NCI-H1436 treated with DMSO at 0.1 percent for 48 hours (cell line): ENCODE data around the gene TIMP1.
"Not testable (repeated sequence)": the region's sequence is repeated elsewhere in the genome, so short reads cannot be mapped to it uniquely, and the experiment has no call there.

Experiments used
- DNase-seq: peaks from one replicate; lab custom pipeline; 2025; lab: John Stamatoyannopoulos, UW

TIMP1 gene

DNA sequence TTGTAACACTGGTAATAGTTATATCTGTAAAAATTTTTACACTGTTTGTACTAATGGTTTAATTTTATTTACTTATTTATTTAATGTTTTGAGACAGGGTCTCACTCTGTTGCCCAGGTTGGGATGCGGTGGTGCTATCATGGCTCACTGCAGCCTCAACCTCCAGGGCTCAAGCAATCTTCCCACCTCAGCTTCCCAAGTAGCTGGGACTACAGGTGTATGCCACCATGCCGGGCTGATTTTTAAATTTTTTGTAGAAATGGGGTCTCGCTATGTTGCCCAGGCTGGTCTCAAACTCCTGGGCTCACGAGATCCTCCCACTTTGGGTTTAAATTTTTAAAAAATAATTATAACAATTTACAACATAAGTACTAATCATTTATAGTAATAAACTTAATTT, 20.9 kb downstream of the TIMP1 start:
- not testable (repeated sequence) for DNase-seq

DNA sequence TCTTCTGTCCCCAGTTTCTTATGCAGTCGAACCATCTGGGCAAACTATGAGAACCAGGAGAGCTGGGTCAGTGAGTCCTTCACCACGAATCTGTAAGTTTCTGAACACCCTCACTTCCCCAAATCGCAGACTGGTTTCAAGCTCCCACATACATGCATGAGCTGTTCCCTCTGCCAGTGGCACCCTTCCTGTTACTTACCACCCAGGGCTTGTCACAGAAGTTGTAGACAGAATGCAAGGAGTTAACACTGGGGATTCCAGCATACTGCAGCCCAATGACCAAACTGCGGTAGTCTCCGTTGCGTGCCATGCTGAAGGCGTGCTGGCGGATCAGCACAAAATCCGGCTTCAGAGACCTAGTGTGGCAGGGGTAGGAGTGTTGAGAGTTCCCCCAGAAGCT, 22.8 kb downstream of the TIMP1 start:
- DNase-seq = no peak

DNA sequence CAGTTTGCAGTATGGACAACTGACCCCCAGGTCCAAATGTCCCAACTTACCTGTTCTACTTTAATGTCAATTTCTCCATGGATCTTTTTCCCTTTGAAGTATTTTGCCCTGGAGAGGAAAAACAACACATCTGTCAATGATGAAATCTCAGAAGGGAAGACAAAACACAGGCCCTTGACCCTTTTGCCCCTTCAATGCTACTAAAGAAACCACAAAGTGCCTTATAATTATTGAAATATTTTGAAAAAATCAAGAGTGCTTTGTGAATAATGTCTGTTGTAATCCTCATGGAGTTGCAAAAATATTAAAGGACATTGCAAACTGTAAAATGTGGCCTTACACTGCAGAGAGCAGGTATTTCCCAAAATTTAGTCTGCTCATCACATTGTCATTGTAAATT, 24.9 kb downstream of the TIMP1 start:
- no peak for DNase-seq

DNA sequence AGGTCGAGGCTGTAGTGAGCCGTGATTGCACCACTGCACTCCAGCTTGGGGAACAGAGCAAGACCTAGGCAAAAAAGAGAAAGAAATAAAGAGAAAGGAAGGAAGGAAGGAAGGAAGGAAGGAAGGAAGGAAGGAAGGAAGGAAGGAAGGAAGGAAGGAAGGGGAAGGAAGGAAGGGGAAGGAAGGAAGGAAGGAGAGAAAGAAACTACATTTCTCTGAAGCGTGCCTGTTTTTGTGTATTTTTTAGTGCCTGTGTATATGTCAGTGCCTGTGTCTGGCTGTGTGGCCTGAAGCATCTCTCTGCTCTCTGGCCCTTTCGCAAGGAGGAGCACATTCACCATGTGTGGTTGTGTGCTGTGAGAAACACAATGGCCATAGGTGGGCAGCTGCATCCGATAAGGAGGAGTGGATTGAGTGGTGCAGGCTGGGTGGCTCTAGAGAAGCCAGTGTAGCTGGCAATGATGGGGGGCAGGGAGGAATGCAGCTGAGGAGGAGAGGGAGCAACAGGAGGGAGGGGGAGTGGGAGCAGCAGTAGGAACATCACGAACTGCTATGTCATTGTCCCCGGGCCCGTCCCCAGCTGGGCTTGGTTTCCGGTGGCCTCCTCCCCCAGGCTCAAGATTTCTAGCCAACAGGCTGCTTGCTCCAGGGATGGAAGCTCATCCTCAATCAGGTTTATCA, 26.0 kb downstream of the TIMP1 start:
- no peak for DNase-seq

DNA sequence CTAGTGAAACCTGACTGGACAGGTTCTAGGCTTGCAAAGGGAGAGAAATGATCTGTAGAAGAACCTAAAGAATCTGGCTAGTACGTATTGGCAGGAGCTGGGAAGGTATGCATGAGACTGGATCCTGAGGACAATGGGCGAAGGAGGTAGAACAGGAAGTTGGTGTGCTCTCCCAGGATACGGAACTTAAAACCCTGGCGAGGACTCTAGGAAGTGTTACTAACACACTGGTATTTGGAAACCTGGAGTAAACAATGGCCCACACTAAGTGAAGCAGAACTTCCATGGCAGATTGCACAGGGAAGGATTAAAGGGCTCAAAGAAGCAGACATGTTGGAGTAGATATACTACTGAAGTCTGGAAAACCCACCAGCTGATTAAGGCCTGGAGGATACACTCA, 28.3 kb downstream of the TIMP1 start:
- DNase-seq = no peak

DNA sequence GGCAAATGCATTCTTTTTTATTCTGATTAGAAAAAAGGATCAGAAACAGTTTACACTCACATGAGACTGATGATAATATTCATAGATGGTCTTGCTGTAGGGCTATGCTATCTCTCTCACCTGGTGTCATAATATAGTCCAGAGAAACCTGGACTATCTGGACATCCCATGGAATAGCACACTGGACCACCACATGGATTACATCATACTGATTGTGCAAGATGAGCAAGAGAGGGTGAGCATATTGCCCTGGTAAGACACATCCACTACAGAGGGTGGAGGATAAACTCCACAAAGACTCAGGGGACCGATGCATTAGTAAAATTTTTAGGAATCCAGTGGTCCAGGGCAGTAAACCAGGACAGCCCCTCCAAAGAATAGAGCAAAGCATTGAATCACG, 29.3 kb downstream of the TIMP1 start:
- DNase-seq = no peak

DNA sequence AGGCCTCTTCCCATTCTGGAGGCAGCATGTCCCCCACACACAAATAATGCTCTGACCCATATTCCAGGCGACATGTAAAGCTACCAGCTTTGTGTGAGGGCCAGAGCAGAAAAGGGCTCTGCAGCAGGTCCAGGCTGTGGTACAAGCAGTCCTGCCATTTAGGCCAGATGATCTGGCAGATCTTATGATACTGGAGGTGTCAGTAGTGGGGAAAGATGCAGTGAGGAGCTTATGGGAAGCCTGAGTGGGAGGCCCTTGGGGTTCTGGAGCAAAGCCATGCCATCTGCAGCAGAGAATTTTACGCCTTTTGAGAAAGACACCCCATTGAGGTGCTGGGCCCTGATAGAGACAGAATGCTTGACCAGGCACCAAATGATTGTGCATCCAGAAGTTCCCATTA, 29.7 kb downstream of the TIMP1 start:
- no peak for DNase-seq

DNA sequence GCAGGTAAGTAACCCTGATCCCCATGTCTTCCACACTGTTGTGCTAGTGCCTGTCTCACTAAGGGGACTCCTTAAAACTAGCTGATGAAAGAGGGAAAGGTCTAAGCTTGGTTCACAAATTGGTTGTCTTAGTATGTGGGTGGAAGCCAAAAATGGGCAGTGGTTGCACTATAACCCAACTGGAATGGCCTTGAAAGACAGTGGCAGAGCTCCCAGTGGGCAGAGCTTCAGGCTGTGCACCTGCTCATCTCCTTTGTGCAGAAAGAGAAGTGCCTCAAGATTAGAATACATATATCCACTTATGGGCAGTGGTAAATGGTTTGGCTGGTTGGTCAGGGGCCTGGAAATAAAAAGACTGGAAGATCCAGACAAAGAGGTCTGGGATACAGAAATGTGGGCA, 30.2 kb downstream of the TIMP1 start:
- no peak for DNase-seq

DNA sequence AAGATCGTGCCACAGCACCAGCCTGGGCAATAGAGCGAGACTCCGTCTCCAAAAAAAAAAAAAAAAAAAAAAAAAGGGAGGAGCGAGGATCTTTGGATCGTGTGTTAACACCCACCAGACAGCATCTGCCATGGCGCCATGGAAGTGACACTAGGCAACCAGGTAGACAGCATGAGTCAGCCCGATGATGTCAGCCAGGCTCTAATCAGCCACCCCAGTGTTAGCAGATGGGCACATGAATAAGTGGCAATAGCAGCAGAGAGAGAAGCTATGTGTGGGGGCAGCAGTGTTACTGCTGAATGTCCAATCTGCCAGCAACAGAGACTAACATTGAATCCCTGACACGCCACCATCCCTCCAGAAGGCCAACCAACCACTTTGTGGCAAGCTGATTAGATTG, 30.8 kb downstream of the TIMP1 start:
- DNase-seq = no peak

DNA sequence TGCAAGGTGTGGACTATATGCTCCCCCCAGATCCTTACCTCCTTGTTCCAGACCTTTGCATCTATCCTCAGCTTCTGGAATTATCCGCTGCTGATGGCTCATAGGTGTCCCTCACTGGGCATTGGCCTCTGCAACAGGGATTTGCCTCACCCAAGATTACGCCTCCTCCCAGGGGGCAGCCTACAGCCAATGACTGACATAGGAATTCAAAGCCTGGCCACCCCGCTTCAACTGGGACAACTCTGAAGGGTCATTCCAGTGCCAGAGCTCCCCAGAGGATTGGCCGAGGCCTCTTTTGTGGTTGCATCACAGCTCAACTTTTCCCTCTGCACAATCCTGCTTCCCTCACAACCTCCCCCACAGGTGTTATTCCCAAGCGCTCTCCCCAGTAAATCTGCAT, 32.4 kb downstream of the TIMP1 start:
- no peak for DNase-seq

DNA sequence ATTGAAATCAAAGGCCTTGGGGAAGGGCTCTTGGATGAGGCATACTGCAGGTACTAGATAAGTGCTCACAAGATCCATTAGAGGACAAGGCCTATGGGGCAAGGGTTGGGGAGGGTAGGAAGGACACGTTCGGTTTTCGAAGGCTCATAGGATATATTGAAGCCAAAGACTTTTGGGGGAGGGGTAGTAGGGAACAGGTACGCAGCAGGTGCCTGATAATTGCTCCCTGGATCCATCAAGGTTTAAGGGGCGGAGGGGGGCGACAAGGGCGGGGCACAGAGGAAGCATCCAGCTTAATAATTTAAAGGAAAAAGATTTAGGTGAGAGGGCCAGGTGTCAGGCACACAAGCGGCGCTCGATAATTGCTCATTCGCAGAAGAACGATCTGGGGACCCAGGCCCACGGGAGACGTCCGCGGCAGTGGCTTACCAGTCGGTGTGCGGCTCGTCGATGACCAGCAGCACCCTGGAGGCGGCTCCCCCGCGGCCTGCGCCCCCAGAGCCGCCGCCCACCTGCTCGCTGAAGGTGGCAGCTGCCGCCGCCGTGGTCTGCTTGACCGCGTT, 36.8 kb downstream of the TIMP1 start:
- DNase-seq = no peak

DNA sequence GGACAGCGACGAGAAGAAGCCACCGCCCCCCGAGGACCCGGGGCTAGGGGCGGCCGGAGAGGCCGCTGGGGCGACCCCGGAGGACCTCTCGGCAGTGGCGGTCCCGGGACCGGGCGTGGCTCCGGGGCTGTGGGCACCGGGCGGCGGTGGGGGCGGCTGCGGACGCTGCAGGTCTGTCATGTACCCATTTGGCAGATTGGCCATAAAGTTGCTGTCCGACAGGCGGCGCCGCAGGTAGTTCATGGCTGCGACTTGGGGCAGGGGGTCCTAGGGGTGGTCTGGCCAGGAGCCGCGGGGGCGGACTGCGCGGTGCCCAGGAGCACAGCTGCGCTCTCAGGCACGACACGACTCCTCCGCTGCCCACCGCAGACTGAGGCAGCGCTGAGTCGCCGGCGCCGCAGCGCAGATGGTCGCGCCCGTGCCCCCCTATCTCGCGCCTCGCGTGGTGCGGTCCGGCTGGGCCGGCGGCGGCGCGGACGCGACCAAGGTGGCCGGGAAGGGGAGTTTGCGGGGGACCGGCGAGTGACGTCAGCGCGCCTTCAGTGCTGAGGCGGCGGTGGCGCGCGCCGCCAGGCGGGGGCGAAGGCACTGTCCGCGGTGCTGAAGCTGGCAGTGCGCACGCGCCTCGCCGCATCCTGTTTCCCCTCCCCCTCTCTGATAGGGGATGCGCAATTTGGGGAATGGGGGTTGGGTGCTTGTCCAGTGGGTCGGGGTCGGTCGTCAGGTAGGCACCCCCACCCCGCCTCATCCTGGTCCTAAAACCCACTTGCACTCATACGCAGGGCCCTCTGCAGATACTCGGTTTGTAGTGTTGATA, 37.5 kb downstream of the TIMP1 start, which contains the start of gene SYN1:
Gene SYN1, minus strand, starts transcription at position 372 of the 817 bp plus-strand sequence. Its CDS starts 129 bp downstream, at position 243.
- DNase-seq = peak; percentile 18

DNA sequence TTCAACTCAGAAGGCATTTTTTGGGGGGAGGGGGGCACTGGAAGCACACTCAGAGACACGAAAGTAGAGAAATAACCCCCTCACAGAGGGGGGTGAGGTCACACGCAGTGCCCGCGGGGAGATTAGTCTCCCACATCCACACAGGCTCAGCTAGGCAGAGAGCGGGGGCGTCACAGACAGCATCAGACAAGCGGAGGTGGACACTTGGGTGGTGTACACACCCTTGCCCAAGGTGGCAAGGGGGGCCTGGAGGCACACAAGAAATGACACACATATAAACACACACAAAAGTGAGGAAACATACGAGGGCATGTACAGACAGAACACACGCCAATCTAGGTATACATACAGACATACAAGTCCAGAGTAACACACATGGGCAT, 38.1 kb downstream of the TIMP1 start:
- DNase-seq = no peak

DNA sequence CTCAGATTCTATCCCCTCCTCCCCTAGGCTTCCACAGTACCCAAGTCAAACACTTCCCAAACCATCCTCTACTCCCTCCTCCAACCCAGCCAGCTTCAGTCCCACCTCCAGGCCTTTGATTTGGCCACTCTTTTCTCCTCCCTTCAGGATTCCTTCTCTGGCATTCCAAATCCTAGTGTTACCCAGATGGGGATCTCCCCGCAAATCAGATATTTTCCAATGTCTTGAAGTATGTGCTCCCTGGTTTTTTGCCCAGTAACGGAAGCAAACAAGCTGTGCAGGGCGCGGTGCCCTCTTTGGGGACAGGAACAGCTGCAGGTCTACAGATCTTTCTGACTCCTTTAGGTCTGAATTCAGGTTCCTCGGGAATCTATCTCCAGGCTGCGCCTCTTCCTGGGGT, 39.6 kb downstream of the TIMP1 start:
- DNase-seq = no peak

DNA sequence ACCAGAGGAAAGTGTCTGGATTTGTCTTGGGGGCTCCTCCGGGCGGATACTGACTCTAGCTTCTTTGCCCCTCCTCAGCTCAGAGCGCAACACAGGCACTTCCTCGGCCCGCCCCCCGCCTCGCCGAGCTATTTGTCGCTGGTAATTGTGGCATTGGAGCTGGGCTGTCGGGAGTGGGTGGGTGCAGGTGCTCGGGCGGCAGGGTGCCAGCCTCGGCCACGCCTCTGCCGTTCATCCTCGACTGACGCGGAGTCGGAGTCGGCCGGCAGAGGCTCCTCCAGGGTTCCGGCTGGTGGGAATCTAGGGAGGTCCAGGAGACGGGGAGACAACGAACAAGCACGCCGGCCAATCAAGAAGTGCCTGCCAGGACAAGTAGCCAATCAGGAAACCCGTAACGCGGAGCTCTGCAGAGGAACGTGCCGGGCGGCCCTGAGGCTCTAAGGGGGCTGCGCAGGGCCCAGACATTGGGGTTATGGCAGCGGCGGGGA, 41.3 kb downstream of the TIMP1 start:
- peak; percentile 52 for DNase-seq

DNA sequence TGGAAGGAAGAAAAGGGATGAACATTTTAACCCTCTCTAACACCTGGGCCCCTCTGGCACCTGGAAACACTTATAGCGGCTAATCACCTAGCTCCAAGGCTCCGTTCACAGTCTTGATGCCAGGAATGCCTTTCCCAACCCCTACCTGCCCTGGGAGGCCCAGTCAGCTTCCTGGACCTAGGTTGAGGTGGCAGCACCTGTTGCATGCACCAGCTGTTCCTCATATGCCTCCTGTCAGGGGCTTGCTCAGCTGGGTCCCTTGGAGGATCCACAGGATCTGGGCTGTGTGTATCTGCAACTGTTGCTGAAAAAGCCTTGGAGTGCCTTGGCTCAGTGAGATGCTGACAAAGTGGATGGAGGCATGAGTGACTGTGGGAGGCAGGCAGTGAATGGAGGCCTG, 43.1 kb downstream of the TIMP1 start:
- DNase-seq = no peak

DNA sequence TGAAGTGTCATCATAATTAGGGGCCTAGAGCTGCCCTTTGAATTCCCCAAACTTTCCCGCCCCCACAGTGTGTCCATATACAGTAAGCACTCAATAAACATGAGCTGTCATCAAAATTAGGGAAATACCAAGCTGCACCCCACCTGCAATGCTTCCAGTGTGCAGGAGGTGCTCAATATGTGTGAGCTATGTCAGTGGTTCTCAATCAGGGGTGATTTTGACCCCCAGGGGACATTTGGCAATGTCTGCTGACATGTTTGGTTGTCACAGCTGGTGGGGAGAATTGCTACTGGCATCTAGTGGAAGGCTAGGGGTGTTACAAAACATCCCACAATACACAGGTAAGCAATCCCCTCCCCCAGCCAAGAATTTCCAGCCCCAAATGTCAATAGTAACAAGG, 46.7 kb downstream of the TIMP1 start:
- no peak for DNase-seq

DNA sequence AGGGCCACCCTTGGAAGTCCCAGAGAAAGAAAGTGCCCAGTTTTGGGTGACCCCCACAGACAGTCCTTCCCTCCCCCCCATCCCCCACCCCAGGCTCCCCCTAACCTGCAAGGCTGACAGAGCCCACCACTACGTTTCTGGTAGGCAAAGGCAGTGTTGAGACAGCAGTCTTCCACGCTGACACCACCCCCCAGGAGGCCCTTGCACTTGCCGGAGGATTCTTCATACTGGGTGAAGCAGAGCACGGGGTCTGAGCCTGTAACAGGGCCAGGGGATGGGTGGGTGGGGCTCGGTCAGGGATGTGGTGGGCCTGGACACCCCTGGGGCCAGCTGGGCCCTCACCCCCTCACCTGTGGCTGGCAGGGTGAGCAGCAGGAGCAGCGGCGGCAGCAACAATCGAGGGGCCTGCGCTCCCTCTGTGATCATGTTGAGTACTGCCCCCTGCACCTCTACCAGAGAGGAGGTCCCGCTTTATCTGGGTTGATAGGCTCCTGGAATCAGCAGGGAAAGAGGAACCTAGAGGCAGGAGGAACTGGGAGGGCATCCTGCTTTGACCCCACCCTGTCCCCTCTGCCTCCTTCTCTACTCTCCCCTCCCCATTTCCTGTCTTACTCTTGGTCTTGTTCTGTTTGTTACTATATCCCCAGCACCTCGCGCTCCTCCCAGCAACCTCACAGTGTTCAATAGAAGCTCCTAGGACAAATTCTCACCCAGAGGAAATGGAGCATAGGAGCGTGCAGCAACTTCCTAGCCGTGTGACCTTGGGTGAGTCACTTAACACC, 47.4 kb downstream of the TIMP1 start, which contains the start of gene CFP:
Gene CFP, minus strand, starts transcription at position 512 of the 782 bp plus-strand sequence. Its CDS starts 86 bp downstream, at position 426.
- no peak for DNase-seq

DNA sequence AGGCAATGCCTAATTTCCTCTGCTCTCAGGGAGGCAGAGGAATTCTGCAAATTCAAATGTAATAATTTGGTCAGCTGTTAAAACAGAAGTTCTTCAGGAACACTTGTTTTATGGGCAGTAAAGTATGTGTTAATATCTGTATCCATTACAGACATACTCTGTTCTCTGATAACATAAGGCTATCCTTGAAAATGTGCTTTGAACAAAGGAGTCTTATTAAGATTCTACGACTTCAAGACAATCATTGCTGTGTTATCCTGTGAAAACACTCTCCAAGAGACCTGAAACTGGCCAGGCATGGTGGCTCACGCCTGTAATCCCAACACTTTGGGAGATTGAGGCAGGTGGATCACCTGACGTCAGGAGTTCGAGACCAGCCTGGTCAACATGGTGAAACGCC, 49.4 kb downstream of the TIMP1 start:
- no peak for DNase-seq

DNA sequence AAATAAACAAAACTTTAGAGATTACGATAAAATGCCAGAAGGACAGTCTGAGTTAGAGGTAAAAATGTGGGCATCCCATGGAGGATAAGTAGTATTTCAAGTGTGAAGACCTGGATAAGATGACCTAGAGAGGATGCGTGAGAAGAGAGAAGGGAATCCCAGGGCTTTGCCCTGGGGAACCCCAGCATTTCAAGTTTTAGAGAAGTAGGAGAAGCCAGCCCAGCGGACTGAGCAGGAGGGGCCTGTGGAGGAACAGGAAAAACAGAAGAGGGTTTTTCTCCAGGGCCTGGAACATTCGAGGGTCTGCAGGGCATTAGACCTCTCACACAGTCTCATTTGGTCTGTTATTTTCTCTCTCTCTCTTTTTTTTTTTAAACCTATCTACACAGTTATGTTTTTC, 50.4 kb downstream of the TIMP1 start:
- no peak for DNase-seq

DNA sequence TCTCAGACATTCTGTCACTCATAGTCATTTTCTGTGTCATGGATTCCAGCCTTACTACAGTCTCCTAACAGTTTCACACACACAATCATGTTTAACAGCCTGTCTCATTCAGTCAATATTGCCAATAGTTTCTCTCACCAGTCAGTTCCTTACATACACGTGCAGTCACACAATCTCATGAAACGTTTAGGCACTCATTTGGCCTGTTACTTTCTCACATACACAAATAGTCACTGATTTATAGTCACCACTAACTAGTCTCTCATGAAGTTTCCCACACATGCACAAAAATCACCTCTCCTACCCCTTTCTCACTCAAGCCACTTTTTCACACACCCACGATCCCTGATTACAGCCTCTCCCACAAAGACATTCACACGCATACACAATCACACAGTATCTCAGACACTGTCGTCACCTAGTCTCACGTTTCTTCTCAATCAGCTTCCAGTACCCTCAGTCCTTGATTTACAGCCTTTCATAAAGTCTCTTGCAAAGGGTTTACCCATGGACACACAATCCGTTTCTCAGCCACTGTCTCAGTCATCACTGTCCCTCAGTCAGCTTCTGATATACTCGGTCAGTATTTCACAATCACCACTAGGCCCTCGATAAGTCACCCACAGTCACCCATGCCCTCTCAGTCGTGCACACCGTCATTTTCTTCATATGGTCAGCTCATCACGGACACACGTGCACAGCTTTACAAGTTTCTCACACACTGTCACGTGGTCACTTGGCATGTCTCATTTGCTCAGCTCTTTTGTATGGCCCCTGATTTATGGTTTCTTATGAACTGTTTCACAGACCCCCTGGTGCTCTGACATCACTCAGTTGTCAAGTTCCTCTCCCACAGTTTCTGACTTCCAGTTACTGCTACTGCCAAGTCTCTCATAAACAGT, 51.7 kb downstream of the TIMP1 start:
- no peak for DNase-seq
